ENCODE data around the gene SCFD2.

SCFD2 gene

GRCh38 chr4:52956691-52957090, 409.2 kb downstream of the SCFD2 start:
- DNase-seq (ENCODE audit: low spot score), result no peak

- DNase-seq (ENCODE audit: low spot score), result no peak
Observed at GRCh38 chr4:52954560-52955170, 411.2 kb downstream of the SCFD2 start.

DNA sequence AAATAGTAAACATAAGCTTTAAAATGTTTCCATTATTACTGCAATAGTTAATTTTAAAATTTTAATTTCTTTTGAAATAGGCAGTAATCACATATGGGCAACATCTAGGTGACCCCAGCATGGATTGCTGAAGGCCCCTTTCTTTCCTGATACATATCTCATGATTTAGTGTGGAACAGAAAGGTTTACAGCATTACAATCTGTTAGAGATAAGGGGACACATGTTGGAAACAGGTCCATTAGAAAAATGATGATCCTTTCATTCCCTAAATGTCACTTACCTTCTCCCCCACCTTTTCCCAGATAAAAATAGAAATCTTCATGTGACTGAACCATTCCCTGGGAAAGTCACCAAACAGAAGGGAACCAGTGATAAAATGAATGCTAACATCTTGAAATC, 413.3 kb downstream of the SCFD2 start:
- no peak for DNase-seq (ENCODE audit: low spot score)

DNA sequence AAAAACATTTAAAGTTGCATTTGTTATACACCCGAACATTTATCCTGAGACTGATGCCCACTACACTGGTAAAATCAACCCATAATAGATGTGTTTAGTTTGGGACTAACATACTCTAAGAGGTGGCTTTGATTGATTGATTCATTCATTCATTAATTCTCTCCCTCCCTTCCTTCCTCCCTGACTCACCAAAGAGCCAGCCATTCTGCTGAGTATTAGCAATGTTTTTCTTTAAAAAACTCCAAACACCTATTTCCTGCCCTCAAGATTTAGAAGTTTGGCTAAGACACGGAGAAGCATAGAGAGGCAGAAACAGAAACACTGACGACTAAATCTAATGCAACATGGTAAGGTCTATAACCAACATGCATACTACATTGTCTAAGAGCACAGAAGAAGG, 414.8 kb downstream of the SCFD2 start:
- no peak for DNase-seq (ENCODE audit: low spot score)

GRCh38 chr4:52950226-52950625, 415.6 kb downstream of the SCFD2 start:
- no peak for DNase-seq (ENCODE audit: low spot score)

- DNase-seq (ENCODE audit: low spot score), result no peak
Observed at GRCh38 chr4:52949336-52949735, 416.5 kb downstream of the SCFD2 start.

DNA sequence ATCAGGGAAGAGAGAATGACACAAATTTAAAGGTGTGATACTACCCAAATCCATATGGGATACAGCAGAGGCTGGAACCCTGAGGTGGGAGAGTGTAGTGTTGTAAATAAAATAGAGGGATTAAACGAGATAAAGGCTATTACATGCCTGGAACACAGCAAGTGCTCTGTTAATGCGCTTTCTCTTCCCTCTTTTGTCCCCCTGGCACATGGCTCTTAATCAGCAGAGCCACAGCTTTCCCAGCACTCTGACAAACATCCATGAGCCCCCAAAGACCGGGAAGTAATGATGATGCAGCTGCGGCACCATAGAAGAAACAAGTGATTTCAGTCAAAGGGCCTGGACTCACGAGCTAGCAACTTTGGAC, 417.8 kb downstream of the SCFD2 start:
- DNase-seq (ENCODE audit: low spot score), result no peak

DNA sequence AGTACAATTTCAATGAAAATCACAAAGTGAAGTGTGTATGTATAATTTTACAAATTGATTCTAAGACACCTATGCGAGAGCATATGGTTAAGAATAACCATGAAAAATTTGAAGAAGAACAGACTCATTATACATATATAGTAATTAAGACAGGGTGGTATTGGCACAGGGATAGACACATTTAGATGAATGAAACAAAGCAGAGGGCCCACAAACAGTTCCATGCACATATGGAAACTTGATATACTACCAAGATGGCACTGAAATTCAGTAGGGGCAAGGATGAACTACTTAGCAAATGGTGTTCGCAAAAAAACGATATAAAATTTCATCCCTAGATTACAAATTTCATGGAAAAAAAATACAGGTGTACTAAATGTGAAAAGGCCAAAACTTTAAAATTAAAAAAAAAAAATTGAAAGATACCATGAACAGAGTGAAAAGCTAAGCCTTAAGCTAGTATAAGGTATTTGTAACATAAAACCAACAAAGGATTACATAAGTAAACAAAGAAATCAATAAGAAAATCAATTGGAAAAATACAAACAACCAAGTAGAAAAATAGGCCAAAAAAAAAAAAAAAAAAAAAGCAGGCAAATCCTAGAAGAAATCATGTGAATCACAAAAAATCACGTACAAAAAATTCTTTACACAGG, 418.3 kb downstream of the SCFD2 start:
- DNase-seq (ENCODE audit: low spot score), result no peak

- DNase-seq (ENCODE audit: low spot score), result no peak
Observed at GRCh38 chr4:52946855-52947254, 419.0 kb downstream of the SCFD2 start.

GRCh38 chr4:52945982-52946381, 419.9 kb downstream of the SCFD2 start:
- no peak for DNase-seq (ENCODE audit: low spot score)

DNA sequence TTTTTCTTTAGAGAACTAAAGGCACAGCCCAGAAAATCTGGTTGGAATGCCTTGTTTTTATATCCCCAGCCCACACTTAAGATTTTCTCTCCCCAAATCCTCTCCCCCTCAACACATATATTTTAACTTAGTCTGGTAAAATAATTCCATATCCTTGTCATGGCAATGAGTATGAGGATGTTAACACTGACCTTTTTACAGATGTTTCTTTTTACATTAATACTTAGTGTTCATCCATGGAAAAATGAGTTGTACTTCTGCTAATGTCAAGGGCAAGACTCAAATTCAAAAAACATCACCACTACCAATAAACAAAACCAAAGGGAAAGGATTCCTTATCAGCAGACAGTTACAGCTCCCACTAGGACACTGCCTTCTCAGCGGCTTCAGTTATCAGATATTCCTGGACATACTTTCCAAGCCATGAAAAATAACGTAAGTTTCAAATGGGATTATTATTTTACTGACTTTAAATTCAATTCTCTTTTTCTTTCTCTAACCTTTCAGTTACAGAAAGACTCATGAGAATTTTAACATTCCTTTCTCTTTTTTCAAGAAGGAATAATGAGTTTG, 420.4 kb downstream of the SCFD2 start:
- no peak for DNase-seq (ENCODE audit: low spot score)

GRCh38 chr4:52943677-52944076, 422.2 kb downstream of the SCFD2 start:
- DNase-seq (ENCODE audit: low spot score), result no peak

- DNase-seq (ENCODE audit: low spot score), result no peak
Observed at GRCh38 chr4:52942936-52943335, 422.9 kb downstream of the SCFD2 start.

GRCh38 chr4:52941450-52941849, 424.4 kb downstream of the SCFD2 start:
- no peak for DNase-seq (ENCODE audit: low spot score)

- no peak for DNase-seq (ENCODE audit: low spot score)
Observed at GRCh38 chr4:52939739-52940138, 426.1 kb downstream of the SCFD2 start.

DNA sequence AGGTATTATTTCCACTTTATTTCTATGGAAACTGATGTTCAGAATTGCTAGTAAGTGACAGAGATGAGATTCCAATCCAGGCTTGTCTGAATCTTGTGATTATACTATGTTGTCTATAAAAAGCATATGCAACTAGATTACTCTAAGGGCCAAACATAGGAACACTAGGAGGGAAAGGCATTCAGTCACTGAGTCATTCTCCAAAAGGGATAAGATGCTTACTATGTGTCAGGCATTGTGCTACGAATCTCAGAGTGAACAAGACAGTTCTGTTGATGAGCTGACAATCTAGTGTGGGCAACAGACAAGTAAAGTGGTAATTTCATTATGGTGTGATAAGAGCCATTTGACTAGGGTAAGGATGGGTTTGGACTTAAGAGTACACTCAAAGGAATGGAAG, 426.5 kb downstream of the SCFD2 start:
- DNase-seq (ENCODE audit: low spot score), result no peak

- no peak for DNase-seq (ENCODE audit: low spot score)
Observed at GRCh38 chr4:52937829-52938228, 428.0 kb downstream of the SCFD2 start.

DNA sequence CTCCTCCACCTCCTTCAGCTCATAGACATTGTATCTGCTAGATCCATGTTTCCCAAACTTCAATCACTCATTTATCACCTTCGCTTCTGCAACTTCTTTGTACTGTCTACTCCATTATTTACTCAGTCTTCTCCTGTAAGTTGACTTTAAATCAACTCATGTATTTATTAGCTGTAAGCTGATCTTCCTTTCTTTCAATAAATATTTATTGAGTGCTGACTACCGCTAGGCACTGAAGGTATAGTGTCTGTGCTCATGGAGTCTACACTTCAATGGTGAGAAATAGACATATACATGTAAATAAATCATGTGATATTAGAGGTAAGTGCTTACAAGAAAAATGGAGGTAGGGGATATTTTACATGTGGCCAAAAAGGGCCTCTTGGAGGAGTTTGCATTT, 429.1 kb downstream of the SCFD2 start:
- no peak for DNase-seq (ENCODE audit: low spot score)

- no peak for DNase-seq (ENCODE audit: low spot score)
Observed at GRCh38 chr4:52935317-52935716, 430.5 kb downstream of the SCFD2 start.

GRCh38 chr4:52933738-52934137, 432.1 kb downstream of the SCFD2 start:
- DNase-seq (ENCODE audit: low spot score), result no peak

- no peak for DNase-seq (ENCODE audit: low spot score)
Observed at GRCh38 chr4:52932591-52933470, 433.0 kb downstream of the SCFD2 start.

GRCh38 chr4:52931243-52931642, 434.6 kb downstream of the SCFD2 start:
- no peak for DNase-seq (ENCODE audit: low spot score)

Measured in hematopoietic multipotent progenitor cell treated with erythropoietin and hydrocortisone succinate and interleukin-3 and kit ligand, for 15 days (in vitro differentiated cells).